Activated CD8-positive, alpha-beta memory T cell treated with anti-CD3 and anti-CD28 coated beads, Interleukin-2, amount 10 ng/mL, durations not matched to agents 7 days and 5 days (primary cell): Measurements from ENCODE around the gene RPS6KB2. TPM values are rescaled to one million over a fixed set of nuclear protein-coding genes. Genes with fewer than 3 reads are reported as not detected.
"Not testable (repeated sequence)": the region's sequence is repeated elsewhere in the genome, so short reads cannot be mapped to it uniquely, and the experiment has no call there.

Source experiments
- ATAC-seq: fragments of 150-1000 bp; cut with Tn5 transposase; one replicate; pipeline ENCODE4 v1.10.0; 2021; ENCODE audit warnings: moderate library complexity
- CTCF ChIA-PET: fragments of 350-600 bp; sonication (Branson Sonifier 250); formaldehyde crosslinking; loops from one replicate; lab custom pipeline; 2021; ENCODE audit warnings: antibody characterized with exemption; lab: Charles Lee
- DNase-seq: peaks from one replicate; pipeline ENCODE4 v3.0.0-alpha.2; 2020
- H3K27ac Mint-ChIP-seq: one replicate; pipeline ENCODE4 v1.8.0; 2021; ENCODE audit warnings: mild to moderate bottlenecking, mixed read lengths
- H3K27me3 Mint-ChIP-seq: one replicate; pipeline ENCODE4 v1.8.0; 2021; ENCODE audit warnings: mixed read lengths
- H3K36me3 Mint-ChIP-seq: one replicate; pipeline ENCODE4 v1.8.0; 2021; ENCODE audit warnings: mild to moderate bottlenecking, mixed read lengths
- H3K4me1 Mint-ChIP-seq: one replicate; pipeline ENCODE4 v1.8.0; 2021; ENCODE audit warnings: mixed read lengths
- H3K4me3 Mint-ChIP-seq: one replicate; pipeline ENCODE4 v1.8.0; 2021; ENCODE audit warnings: mild to moderate bottlenecking, moderate library complexity, mixed read lengths
- H3K9me3 Mint-ChIP-seq: one replicate; pipeline ENCODE4 v1.8.0; 2022; ENCODE audit warnings: low read depth, mixed read lengths
- total RNA-seq, 2 experiments: library from RNA; stranded (reverse); gene quantifications; one replicate each; pipeline ENCODE4 v1.2.3, GENCODE V29; 2021

Gene RPS6KB2
- total RNA-seq, 2 experiments from 2014 or later = 63.3 to 65.0 TPM

DNA sequence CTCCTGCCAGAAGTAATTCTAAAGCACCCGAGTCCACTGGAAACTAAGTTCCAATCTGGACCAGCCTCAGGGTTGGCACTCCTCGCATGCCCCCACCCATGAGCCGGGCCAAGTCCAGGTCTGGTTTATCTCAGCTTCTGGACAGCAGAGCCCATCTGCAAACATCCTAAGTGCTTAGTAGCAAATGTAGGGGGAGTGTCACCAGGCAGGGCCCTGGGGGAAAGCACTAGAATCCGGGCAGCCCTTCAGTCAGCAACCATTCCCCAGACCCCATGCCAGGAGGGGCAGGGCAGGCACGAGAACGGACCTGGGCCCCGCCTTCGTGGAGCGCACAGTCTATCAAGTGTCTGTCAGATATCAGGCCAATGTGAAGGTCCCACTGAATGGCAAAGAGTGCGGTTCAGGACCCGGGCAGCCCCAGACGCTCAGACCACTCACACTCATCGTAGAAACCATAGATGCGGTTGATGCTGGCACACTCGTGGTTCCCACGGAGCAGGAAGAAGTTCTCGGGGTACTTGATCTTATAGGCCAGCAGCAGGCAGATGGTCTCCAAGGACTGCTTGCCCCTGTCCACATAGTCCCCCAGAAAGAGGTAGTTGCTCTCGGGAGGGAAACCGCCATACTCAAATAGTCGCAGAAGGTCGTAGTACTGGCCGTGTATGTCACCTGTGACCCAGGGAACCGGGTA is 27.9 kb upstream of the RPS6KB2 start:
- no peak for ATAC-seq
- CTCF ChIA-PET = interaction anchor here (1.0 to 5.8 kb wide), 22 partner anchors 9 to 138 kb away, joined by 3 to 96 read pairs (median 10); partner anchors contain the start of genes AIP, CARNS1, CDK2AP2 and PITPNM1
- peak; percentile 60 for DNase-seq
- Mint-ChIP-seq H3K27me3 (no peaks in the 10 kb centered on the region), H3K36me3 (peaks cover 49% of the 10 kb centered on the region), H3K9me3 (no peaks in the 10 kb centered on the region), H3K4me3 (peak overlapping the region; percentile 90), H3K27ac (peak overlapping the region; percentile 79), H3K4me1 (peaks cover 59% of the 10 kb centered on the region)

DNA sequence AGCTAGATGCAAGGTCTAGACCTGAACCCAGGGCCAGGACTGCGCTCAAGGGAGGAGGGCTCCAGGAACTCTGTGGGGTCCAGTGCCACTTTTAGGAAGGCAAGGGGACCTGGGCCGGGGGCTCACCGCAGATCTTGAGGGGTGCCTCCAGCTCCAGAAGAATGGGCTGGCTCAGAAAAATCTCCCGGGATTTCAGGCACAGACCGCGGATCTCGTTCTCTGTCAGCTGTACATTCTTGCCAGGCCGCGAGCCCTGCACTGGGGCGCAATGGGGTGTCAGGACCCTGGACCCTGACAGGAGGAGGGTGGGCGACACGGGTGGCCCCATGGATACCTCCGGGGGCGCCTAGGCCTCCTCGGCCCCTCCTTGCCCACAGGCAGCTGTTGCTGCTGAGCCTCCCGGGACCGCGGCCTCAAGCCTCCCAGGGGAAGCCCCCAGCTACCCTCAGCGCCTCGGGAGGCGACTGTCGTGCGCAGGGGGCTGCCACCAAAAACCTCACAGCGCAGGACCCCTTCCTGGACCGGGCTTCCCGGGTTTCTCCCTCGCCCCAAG is 27.3 kb upstream of the RPS6KB2 start:
- Mint-ChIP-seq H3K9me3 (no peaks in the 10 kb centered on the region), H3K27me3 (no peaks in the 10 kb centered on the region), H3K36me3 (peaks cover 53% of the 10 kb centered on the region), H3K27ac (peak overlapping the region; percentile 79), H3K4me3 (peak overlapping the region; percentile 90), H3K4me1 (peaks cover 63% of the 10 kb centered on the region)
- ATAC-seq = no peak
- no peak for DNase-seq
- CTCF ChIA-PET = interaction anchor here (0.6 to 5.8 kb wide), 29 partner anchors 10 to 200 kb away, joined by 3 to 96 read pairs (median 7); partner anchors contain the start of genes AIP, CARNS1, CDK2AP2 and PITPNM1

GRCh38 chr11:67401495-67402191 is 26.7 kb upstream of the RPS6KB2 start, which contains the start of gene PPP1CA:
Gene PPP1CA, minus strand, starts transcription at chr11:67401858. Its CDS starts 76 bp downstream, at chr11:67401782.
- Mint-ChIP-seq H3K27ac (peak within 1 kb of the TSS; percentile 86), H3K4me1 (peaks cover 65% of the 10 kb centered on the region), H3K4me3 (peak within 1 kb of the TSS; percentile 90), H3K27me3 (no peaks in the 10 kb centered on the region), H3K9me3 (no peaks in the 10 kb centered on the region), H3K36me3 (peaks cover 55% of the 10 kb centered on the region)
- CTCF ChIA-PET = interaction anchor here (0.6 to 5.8 kb wide), 31 partner anchors 10 to 199 kb away, joined by 3 to 96 read pairs (median 6); partner anchors contain the start of genes AIP, CARNS1, CDK2AP2 and PITPNM1
- DNase-seq (peak; percentile 92), ATAC-seq (peak; percentile 74)

DNA sequence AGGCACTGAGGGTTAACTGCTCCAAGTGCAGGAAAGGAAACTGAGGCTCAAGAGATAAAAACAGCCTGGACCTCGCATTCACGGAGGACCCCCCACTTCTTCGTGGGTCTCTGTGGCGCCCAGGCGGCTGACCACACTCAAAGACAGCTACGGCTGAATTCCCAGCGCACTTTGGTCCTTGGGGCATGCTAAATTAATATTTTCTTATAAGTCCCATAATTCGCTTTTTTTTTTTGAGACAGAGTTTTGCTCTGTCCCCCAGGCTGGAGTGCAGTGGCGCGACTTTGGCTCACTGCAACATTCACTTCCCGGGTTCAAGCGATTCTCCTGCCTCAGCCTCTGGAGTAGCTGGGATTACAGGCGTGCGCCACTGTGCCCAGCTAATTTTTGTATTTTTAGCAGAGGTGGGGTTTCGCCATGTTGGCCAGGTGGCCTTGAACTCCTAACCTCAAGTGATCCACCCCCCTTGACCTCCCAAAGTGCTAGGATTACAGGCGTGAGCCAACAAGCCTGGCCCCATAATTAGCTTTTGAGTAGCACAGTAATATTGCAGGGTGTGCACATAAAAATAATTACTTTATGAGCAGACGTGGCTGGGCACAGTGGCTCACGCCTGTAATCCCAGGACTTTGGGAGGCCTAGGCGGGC is 26.0 kb upstream of the RPS6KB2 start:
- Mint-ChIP-seq H3K4me3 (peak overlapping the region; percentile 63), H3K27ac (peak overlapping the region; percentile 86), H3K36me3 (peaks cover 57% of the 10 kb centered on the region), H3K4me1 (peaks cover 66% of the 10 kb centered on the region)
- H3K27me3 Mint-ChIP-seq, H3K9me3 Mint-ChIP-seq, DNase-seq, ATAC-seq: not testable (repeated sequence)
- CTCF ChIA-PET = interaction anchor here (0.7 to 5.8 kb wide), 20 partner anchors 9 to 1765 kb away, joined by 3 to 96 read pairs (median 10); partner anchors contain the start of genes AIP, CARNS1, PITPNM1 and POLD4

DNA sequence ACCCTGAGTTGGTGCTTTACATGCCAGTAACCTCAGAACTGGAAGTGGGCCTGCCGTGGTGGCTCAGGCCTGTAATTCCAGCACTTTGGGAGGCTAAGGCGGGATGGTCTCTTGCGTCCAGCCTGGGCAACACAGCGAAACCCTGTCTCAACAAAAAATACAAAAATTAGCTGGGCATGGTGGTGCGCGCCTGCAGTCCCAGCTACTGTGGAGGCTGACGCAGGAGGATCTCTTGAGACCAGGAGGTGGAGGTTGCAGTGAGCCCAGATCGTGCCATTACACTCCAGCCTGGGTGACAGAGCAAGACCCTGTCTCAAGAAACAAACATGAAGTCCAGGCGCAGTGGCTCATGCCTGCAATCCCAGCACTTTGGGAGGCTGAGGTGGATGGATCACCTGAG is 25.2 kb upstream of the RPS6KB2 start:
- H3K27ac Mint-ChIP-seq = peak overlapping the region; percentile 86
- peaks cover 58% of the 10 kb centered on the region for H3K36me3 Mint-ChIP-seq
- peak overlapping the region; percentile 90 for H3K4me3 Mint-ChIP-seq
- CTCF ChIA-PET = interaction anchor here (0.7 to 5.8 kb wide), 15 partner anchors 12 to 1766 kb away, joined by 3 to 96 read pairs (median 9); partner anchors contain the start of genes AIP, CARNS1, PITPNM1 and POLD4
- peaks cover 66% of the 10 kb centered on the region for H3K4me1 Mint-ChIP-seq
- ATAC-seq, H3K9me3 Mint-ChIP-seq, H3K27me3 Mint-ChIP-seq: not testable (repeated sequence)
- DNase-seq = peak; percentile 41

GRCh38 chr11:67404515-67405195 is 23.6 kb upstream of the RPS6KB2 start:
- CTCF ChIA-PET = interaction anchor here (1.2 to 5.8 kb wide), 11 partner anchors 9 to 100 kb away, joined by 3 to 96 read pairs (median 7); partner anchors contain the start of genes CARNS1, PITPNM1, POLD4 and PTPRCAP
- ATAC-seq (no peak), DNase-seq (peak; percentile 85)
- Mint-ChIP-seq H3K4me3 (peak overlapping the region; percentile 90), H3K27me3 (no peaks in the 10 kb centered on the region), H3K36me3 (peaks cover 53% of the 10 kb centered on the region), H3K9me3 (no peaks in the 10 kb centered on the region), H3K4me1 (peaks cover 62% of the 10 kb centered on the region), H3K27ac (peak overlapping the region; percentile 86)

- H3K27ac Mint-ChIP-seq = peak overlapping the region; percentile 86
- H3K4me3 Mint-ChIP-seq = peak overlapping the region; percentile 90
Observed at GRCh38 chr11:67405196-67405567, 23.1 kb upstream of the RPS6KB2 start.

DNA sequence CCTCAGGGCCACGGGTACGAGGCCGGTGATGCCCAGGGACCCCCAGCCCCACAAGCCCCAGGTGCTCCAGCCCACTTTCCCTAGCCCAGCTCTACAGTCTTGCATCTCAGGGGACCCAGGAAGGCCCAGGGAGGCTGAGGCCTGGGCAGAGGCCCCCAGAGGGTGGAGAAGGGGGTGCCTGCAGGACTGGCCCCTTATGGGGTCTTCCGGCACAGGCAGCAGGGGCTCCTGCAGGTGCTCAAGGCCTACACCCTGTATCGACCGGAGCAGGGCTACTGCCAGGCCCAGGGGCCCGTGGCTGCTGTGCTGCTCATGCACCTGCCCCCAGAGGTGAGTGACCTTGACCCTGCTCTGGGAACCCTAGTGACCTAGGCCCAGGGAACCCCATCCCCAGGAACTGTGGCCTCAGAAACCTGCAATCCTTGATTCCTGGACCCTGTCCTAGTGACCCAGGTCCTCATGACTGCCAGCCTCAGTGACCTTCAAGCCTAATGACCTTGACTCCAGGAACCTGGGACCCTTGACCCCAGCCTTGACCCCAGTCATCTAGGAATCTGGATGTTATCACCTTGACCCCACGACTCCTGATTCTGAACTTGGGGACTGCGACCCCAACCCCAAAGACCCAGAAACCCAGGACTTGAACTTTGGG is 22.5 kb upstream of the RPS6KB2 start:
- H3K4me3 Mint-ChIP-seq = peak overlapping the region; percentile 90
- H3K4me1 Mint-ChIP-seq = peaks cover 64% of the 10 kb centered on the region
- DNase-seq = no peak
- H3K27me3 Mint-ChIP-seq = no peaks in the 10 kb centered on the region
- no peaks in the 10 kb centered on the region for H3K9me3 Mint-ChIP-seq
- peaks cover 53% of the 10 kb centered on the region for H3K36me3 Mint-ChIP-seq
- no peak for ATAC-seq
- CTCF ChIA-PET = interaction anchor here (1.2 to 5.8 kb wide), 7 partner anchors 10 to 99 kb away, joined by 3 to 96 read pairs (median 23); partner anchors contain the start of genes CARNS1, PITPNM1, POLD4 and PTPRCAP
- H3K27ac Mint-ChIP-seq = peak overlapping the region; percentile 86

More at GRCh38 chr11:67405196-67405567, 23.1 kb upstream of the RPS6KB2 start:
- Mint-ChIP-seq H3K36me3 (peaks cover 55% of the 10 kb centered on the region), H3K27me3 (no peaks in the 10 kb centered on the region), H3K9me3 (no peaks in the 10 kb centered on the region), H3K4me1 (peaks cover 63% of the 10 kb centered on the region)
- CTCF ChIA-PET = interaction anchor here (1.2 to 5.8 kb wide), 7 partner anchors 9 to 100 kb away, joined by 3 to 96 read pairs (median 23); partner anchors contain the start of genes CARNS1, PITPNM1, POLD4 and PTPRCAP
- ATAC-seq (no peak), DNase-seq (no peak)

- DNase-seq (no peak), ATAC-seq (no peak)
- Mint-ChIP-seq H3K27me3 (no peaks in the 10 kb centered on the region), H3K4me3 (peak overlapping the region; percentile 90), H3K9me3 (no peaks in the 10 kb centered on the region), H3K36me3 (peaks cover 50% of the 10 kb centered on the region), H3K4me1 (peaks cover 71% of the 10 kb centered on the region), H3K27ac (peak overlapping the region; percentile 86)
- CTCF ChIA-PET = interaction anchor here (0.9 to 3.5 kb wide), 8 partner anchors 9 to 99 kb away, joined by 3 to 34 read pairs (median 4); partner anchors contain the start of genes PITPNM1, PTPRCAP and RPS6KB2
Observed at GRCh38 chr11:67406420-67406968, 21.8 kb upstream of the RPS6KB2 start.

GRCh38 chr11:67406969-67407687 is 21.2 kb upstream of the RPS6KB2 start:
- no peaks in the 10 kb centered on the region for H3K27me3 Mint-ChIP-seq
- CTCF ChIA-PET = interaction anchor here (0.6 to 3.5 kb wide), 10 partner anchors 10 to 116 kb away, joined by 3 to 34 read pairs (median 4); partner anchors contain the start of genes PITPNM1, PTPRCAP and RPS6KB2
- ATAC-seq (no peak), DNase-seq (no peak)
- H3K9me3 Mint-ChIP-seq = no peaks in the 10 kb centered on the region
- peak overlapping the region; percentile 86 for H3K27ac Mint-ChIP-seq
- peaks cover 50% of the 10 kb centered on the region for H3K36me3 Mint-ChIP-seq
- H3K4me3 Mint-ChIP-seq = peak overlapping the region; percentile 90
- H3K4me1 Mint-ChIP-seq = peaks cover 74% of the 10 kb centered on the region
